Nephron (organoid): Measurements from ENCODE around the gene UNC13B.
A peak's percentile ranks its signal among the peaks of the same experiment; 100 is the strongest.
"Not testable (repeated sequence)": the region's sequence is repeated elsewhere in the genome, so short reads cannot be mapped to it uniquely, and the experiment has no call there.

Source experiments
- H3K27ac Mint-ChIP-seq, 3 experiments: 2 replicates each; pipeline ENCODE4 v1.8.0; 2020; ENCODE audit warnings: mixed read lengths in 3 of 3, mild to moderate bottlenecking in 2 of 3, moderate library complexity in 1 of 3
- H3K27me3 Mint-ChIP-seq: 2 replicates; pipeline ENCODE4 v1.8.0; 2021; ENCODE audit warnings: low read depth, mild to moderate bottlenecking, moderate library complexity, mixed read lengths
- H3K36me3 Mint-ChIP-seq: 2 replicates; pipeline ENCODE4 v1.8.0; 2020; ENCODE audit warnings: low read depth, mixed read lengths
- H3K4me1 Mint-ChIP-seq: 2 replicates; pipeline ENCODE4 v1.8.0; 2020; ENCODE audit warnings: mixed read lengths
- H3K4me3 Mint-ChIP-seq, 3 experiments: 2 replicates each; pipeline ENCODE4 v1.8.0; 2020; ENCODE audit warnings: mild to moderate bottlenecking in 3 of 3, mixed read lengths in 3 of 3, moderate library complexity in 2 of 3
- H3K9me3 Mint-ChIP-seq: 2 replicates; pipeline ENCODE4 v1.8.0; 2020; ENCODE audit warnings: mixed read lengths
- TF ChIP-seq, protein P1 (sequence below), 3 experiments: fragments of 200-600 bp; sonication (generic); IDR thresholded peaks; one replicate each; pipeline ENCODE4 v1.5.0; 2021; ENCODE audit warnings: antibody characterized with exemption in 3 of 3; ENCODE audit not compliant: unreplicated experiment in 3 of 3

The UNC13B gene

GRCh38 chr9:35407846-35408245 lies 246.0 kb downstream of the UNC13B start:
- H3K9me3 Mint-ChIP-seq = no peaks in the 10 kb centered on the region
- peaks cover 6% of the 10 kb centered on the region for H3K4me1 Mint-ChIP-seq
- H3K4me3 Mint-ChIP-seq = no peak overlapping the region
- H3K36me3 Mint-ChIP-seq = peaks cover 16% of the 10 kb centered on the region
- H3K27ac Mint-ChIP-seq = no peak overlapping the region
- TF ChIP-seq, protein P1, sequence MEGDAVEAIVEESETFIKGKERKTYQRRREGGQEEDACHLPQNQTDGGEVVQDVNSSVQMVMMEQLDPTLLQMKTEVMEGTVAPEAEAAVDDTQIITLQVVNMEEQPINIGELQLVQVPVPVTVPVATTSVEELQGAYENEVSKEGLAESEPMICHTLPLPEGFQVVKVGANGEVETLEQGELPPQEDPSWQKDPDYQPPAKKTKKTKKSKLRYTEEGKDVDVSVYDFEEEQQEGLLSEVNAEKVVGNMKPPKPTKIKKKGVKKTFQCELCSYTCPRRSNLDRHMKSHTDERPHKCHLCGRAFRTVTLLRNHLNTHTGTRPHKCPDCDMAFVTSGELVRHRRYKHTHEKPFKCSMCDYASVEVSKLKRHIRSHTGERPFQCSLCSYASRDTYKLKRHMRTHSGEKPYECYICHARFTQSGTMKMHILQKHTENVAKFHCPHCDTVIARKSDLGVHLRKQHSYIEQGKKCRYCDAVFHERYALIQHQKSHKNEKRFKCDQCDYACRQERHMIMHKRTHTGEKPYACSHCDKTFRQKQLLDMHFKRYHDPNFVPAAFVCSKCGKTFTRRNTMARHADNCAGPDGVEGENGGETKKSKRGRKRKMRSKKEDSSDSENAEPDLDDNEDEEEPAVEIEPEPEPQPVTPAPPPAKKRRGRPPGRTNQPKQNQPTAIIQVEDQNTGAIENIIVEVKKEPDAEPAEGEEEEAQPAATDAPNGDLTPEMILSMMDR (IDR thresholded peaks at IDR 0.05; ENCODE audit: unreplicated experiment in 3 of 3) = no peak
- H3K27me3 Mint-ChIP-seq = peaks cover 8% of the 10 kb centered on the region

DNA sequence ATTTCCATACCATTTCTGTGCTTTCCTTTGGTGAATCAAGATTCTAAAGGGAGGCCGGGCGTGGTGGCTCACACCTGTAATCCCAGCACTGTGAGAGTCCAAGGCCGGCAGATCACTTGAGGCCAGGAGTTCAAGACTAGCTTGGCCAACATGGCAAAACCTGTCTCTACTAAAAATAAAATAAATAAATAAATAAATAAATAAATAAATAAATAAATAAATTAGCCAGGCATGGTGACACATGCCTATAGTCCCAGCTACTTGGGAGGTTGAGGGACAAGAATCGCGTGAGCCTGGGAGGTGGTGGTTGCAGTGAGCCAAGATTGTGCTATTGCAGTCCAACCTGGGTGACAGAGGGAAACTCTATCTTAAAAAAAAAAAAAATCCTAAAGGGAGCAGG lies 247.6 kb downstream of the UNC13B start:
- H3K4me1 Mint-ChIP-seq, H3K9me3 Mint-ChIP-seq, H3K27ac Mint-ChIP-seq, H3K36me3 Mint-ChIP-seq, H3K4me3 Mint-ChIP-seq, H3K27me3 Mint-ChIP-seq: not testable (repeated sequence)

DNA sequence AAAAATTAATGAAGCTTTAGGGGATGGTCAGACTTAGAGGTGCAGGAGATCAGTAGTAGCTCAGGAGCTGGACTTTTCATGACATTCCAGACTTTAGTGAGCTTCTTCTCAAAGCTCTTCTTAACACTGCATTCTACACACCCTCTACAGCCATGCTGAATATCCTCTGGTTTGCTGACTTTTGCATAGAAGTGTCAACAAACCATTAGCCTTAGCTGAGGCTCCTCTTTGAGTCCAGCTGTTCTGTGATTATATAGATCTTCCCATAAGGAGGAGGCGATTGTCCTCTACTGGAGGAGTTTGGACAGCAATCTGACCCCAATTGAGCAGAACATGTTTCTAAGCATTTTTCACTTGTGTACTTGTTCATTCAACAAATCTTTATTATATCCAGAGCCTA lies 253.1 kb downstream of the UNC13B start:
- H3K9me3 Mint-ChIP-seq = peaks cover 8% of the 10 kb centered on the region

GRCh38 chr9:35415402-35416097 lies 253.7 kb downstream of the UNC13B start:
- peaks cover 12% of the 10 kb centered on the region for H3K9me3 Mint-ChIP-seq
- no peaks in the 10 kb centered on the region for H3K4me1 Mint-ChIP-seq
- H3K27ac Mint-ChIP-seq = peak overlapping the region in 2 of 3 experiments; percentile 38 to 93
- no peak overlapping the region for H3K4me3 Mint-ChIP-seq
- TF ChIP-seq, protein P1 (IDR thresholded peaks at IDR 0.05; ENCODE audit: unreplicated experiment in 3 of 3) = no peak
- no peaks in the 10 kb centered on the region for H3K36me3 Mint-ChIP-seq
- peaks cover 9% of the 10 kb centered on the region for H3K27me3 Mint-ChIP-seq

More for the DNA sequence above, 253.1 kb downstream of the UNC13B start:
- H3K4me1 Mint-ChIP-seq = no peaks in the 10 kb centered on the region
- TF ChIP-seq, protein P1 (IDR thresholded peaks at IDR 0.05; ENCODE audit: unreplicated experiment in 3 of 3) = peak in 1 of 3 experiments; percentile 11
- no peaks in the 10 kb centered on the region for H3K36me3 Mint-ChIP-seq
- H3K4me3 Mint-ChIP-seq = no peak overlapping the region
- H3K27ac Mint-ChIP-seq = peak overlapping the region in 2 of 3 experiments; percentile 71 to 93
- peaks cover 9% of the 10 kb centered on the region for H3K27me3 Mint-ChIP-seq

- H3K9me3 Mint-ChIP-seq = peaks cover 12% of the 10 kb centered on the region
- H3K36me3 Mint-ChIP-seq = no peaks in the 10 kb centered on the region
- TF ChIP-seq, protein P1 (IDR thresholded peaks at IDR 0.05; ENCODE audit: unreplicated experiment in 3 of 3) = no peak
- H3K4me1 Mint-ChIP-seq = no peaks in the 10 kb centered on the region
- peaks cover 9% of the 10 kb centered on the region for H3K27me3 Mint-ChIP-seq
- peak overlapping the region in 1 of 3 experiments; percentile 93 for H3K27ac Mint-ChIP-seq
- H3K4me3 Mint-ChIP-seq = no peak overlapping the region
These were observed 254.3 kb downstream of the UNC13B start for GRCh38 chr9:35416098-35416427.

DNA sequence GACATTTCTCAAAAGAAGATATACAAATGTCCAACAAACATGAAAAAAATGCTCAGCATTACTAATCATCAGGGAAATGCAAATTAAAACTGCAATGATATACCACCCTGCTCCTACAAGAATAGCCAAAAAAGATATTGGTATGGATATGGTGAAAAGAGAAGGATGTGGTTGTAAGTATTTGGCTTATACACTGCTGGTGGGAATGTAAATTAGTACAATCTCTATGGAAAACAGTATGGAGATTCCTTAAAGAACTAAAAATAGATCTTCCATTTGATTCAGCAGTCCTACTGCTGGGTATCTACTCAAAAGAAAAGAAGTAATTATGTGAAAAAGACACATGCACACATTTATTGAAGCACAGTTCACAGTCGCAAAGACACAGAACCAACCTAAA lies 260.5 kb downstream of the UNC13B start:
- Mint-ChIP-seq H3K27ac (no peak overlapping the region), H3K4me3 (no peak overlapping the region), H3K9me3 (peaks cover 12% of the 10 kb centered on the region), H3K27me3 (peaks cover 5% of the 10 kb centered on the region), H3K36me3 (no peaks in the 10 kb centered on the region), H3K4me1 (no peaks in the 10 kb centered on the region)
- TF ChIP-seq, protein P1 (IDR thresholded peaks at IDR 0.05; ENCODE audit: unreplicated experiment in 3 of 3) = no peak
